K562 (cell line): ENCODE data around the gene RNLS. TPM values are rescaled to one million over a fixed set of nuclear protein-coding genes. Genes with fewer than 3 reads are reported as not detected.

ENCODE experiments used
- ATAC-seq: fragments of 200-7000 bp; cut with Tn5 transposase; 3 replicates; pipeline ENCODE4 v1.9.1; 2020; ENCODE audit warnings: moderate library complexity
- BruUV-seq: library from RNA; stranded (reverse); fragments of 400-500 nt; replicated peaks from 2 replicates; lab custom pipeline; 2021; lab: Mats Ljungman, UMichigan
- CTCF ChIA-PET: fragments of 300-600 bp; formaldehyde crosslinking; extraction: SDS; loops from one replicate; lab custom pipeline; 2021; ENCODE audit warnings: low intra/inter-chr PET ratio; lab: Yijun Ruan, JAX
- POLR2A ChIA-PET: fragments of 300-600, 350-650 bp; sonication (Branson Sonifier 250); formaldehyde crosslinking; extraction: SDS; loops from one replicate; lab custom pipeline; 2021; ENCODE audit warnings: antibody characterized with exemption, inconsistent platforms; lab: Yijun Ruan, JAX
- DNase-seq, 4 experiments: peaks; one replicate each; pipeline versions ENCODE4 v3.0.0 to v3.0.0-alpha.2; 2011 to 2018; ENCODE audit warnings: low spot score in 3 of 4, mixed read lengths in 3 of 4; ENCODE audit errors: extremely low read depth in 1 of 4
- FAIRE-seq: peaks from 2 replicates; lab custom pipeline; 2011; peaks lifted over from hg19 to GRCh38; lab: Jason Lieb, UNC
- H2AFZ ChIP-seq: 2 replicates; pipeline ENCODE4 v1.6.0; 2011; ENCODE audit warnings: low read depth, low read length, control low read depth, inconsistent platforms
- H3K27ac ChIP-seq: fragments of 200-600 bp; 3 replicates; pipeline ENCODE4 v1.8.0; 2011; ENCODE audit warnings: low read depth, mild to moderate bottlenecking, control low read depth, inconsistent platforms, low read length, moderate library complexity, mixed read lengths; ENCODE audit errors: extremely low read depth
- H3K27me3 ChIP-seq, 2 experiments: fragments of 300-600 bp in 1 of 2; 2 replicates in 1 of 2; 3 replicates in 1 of 2; pipeline versions ENCODE4 v1.6.0 to v1.8.0; 2011; ENCODE audit warnings: inconsistent platforms in 2 of 2, low read length in 2 of 2, mild to moderate bottlenecking in 1 of 2, mixed read lengths in 1 of 2, moderate library complexity in 1 of 2; ENCODE audit not compliant: control insufficient read depth in 2 of 2, insufficient read depth in 2 of 2
- H3K36me3 ChIP-seq: fragments of 300-600 bp; 3 replicates; pipeline ENCODE4 v1.8.0; 2011; ENCODE audit warnings: mild to moderate bottlenecking, low read length, inconsistent platforms; ENCODE audit not compliant: control insufficient read depth, insufficient read depth
- H3K4me1 ChIP-seq, 2 experiments: fragments of 200-600 bp in 1 of 2; replicated peaks in 1 of 2; 2 replicates in 1 of 2; 3 replicates in 1 of 2; pipeline versions ENCODE4 v1.5.1 to v1.8.0; 2011; ENCODE audit warnings: inconsistent platforms in 2 of 2, low read length in 2 of 2, mild to moderate bottlenecking in 1 of 2, mixed read lengths in 1 of 2, moderate library complexity in 1 of 2; ENCODE audit not compliant: control insufficient read depth in 2 of 2, insufficient read depth in 2 of 2
- H3K4me2 ChIP-seq: 2 replicates; pipeline ENCODE4 v1.6.1; 2011; ENCODE audit warnings: low read length, control low read depth, inconsistent platforms, mixed read lengths; ENCODE audit not compliant: insufficient read depth
- H3K4me3 ChIP-seq: fragments of 200-600 bp; sonication (generic), shearing (Covaris generic); 2 replicates; pipeline ENCODE4 v1.5.1; 2016; ENCODE audit warnings: control low read depth, inconsistent platforms
- H3K79me2 ChIP-seq: fragments of 200-600 bp; 3 replicates; pipeline ENCODE4 v1.8.0; 2011; ENCODE audit warnings: low read length, inconsistent platforms; ENCODE audit not compliant: control insufficient read depth, insufficient read depth
- H3K9ac ChIP-seq, 2 experiments: 2 replicates each; pipeline versions ENCODE4 v1.6.0 to v1.6.1; 2011; ENCODE audit warnings: low read depth in 2 of 2, low read length in 2 of 2, control low read depth in 1 of 2, inconsistent platforms in 1 of 2, mild to moderate bottlenecking in 1 of 2, mixed read lengths in 1 of 2; ENCODE audit not compliant: insufficient read depth in 1 of 2
- H3K9me1 ChIP-seq: one replicate; pipeline ENCODE4 v1.6.0; 2011; ENCODE audit warnings: inconsistent platforms, mild to moderate bottlenecking, low read length, moderate library complexity; ENCODE audit not compliant: control insufficient read depth, insufficient read depth
- H3K9me3 ChIP-seq: replicated peaks from 2 replicates; pipeline ENCODE4 v1.5.1; 2011; ENCODE audit warnings: low read depth, low read length, inconsistent platforms; ENCODE audit not compliant: control insufficient read depth, insufficient read depth
- H4K20me1 ChIP-seq: replicated peaks from 2 replicates; pipeline ENCODE4 v1.6.1; 2011; ENCODE audit warnings: low read length, inconsistent platforms, mixed read lengths; ENCODE audit not compliant: control insufficient read depth, insufficient read depth
- ADNP ChIP-seq: fragments of 200-800 bp; sonication (Bioruptor generic); IDR thresholded peaks from 2 replicates; pipeline ENCODE4 v1.6.1; 2016; ENCODE audit warnings: missing genetic modification characterization, missing compliant biosample characterization
- CSDE1 ChIP-seq, 2 experiments: fragments of 450-650 bp; IDR thresholded peaks; 2 replicates each; pipeline ENCODE4 v1.6.1; 2016; ENCODE audit warnings: mild to moderate bottlenecking in 1 of 2
- GATAD2A ChIP-seq: fragments of 450-650 bp; IDR thresholded peaks from 2 replicates; pipeline ENCODE4 v1.6.1; 2017
- KLF13 ChIP-seq: fragments of 450-650 bp; IDR thresholded peaks from 2 replicates; pipeline ENCODE4 v1.6.1; 2016; ENCODE audit warnings: missing genetic modification characterization, low read depth, mild to moderate bottlenecking, missing compliant biosample characterization, moderate library complexity, borderline replicate concordance
- PURB ChIP-seq: sonication (generic); formaldehyde crosslinking; IDR thresholded peaks from 2 replicates; pipeline ENCODE4 v1.9.0; 2021; ENCODE audit warnings: low read depth, mild to moderate bottlenecking, missing genetic modification reagents
- ZFP36 ChIP-seq: fragments of 150-350 bp; IDR thresholded peaks from 2 replicates; pipeline ENCODE4 v1.6.1; 2018; ENCODE audit warnings: low read length, low read depth; ENCODE audit not compliant: partially characterized antibody
- ZKSCAN8 ChIP-seq: fragments of 200-800 bp; sonication (Bioruptor generic); IDR thresholded peaks from 2 replicates; pipeline ENCODE4 v1.6.1; 2016; ENCODE audit warnings: missing genetic modification characterization, missing compliant biosample characterization
- ZNF586 ChIP-seq: fragments of 450-650 bp; formaldehyde crosslinking; conservative IDR thresholded peaks from 2 replicates; pipeline ENCODE4 v1.4.0; 2020; ENCODE audit warnings: mild to moderate bottlenecking, moderate library complexity
- WGBS: fragments of 100-300 bp; shearing (Covaris generic); methylation state at CpG from one replicate; pipeline ENCODE4 v1.1.6; 2016; ENCODE audit warnings: low coverage, mixed read lengths; ENCODE audit not compliant: insufficient coverage; ENCODE audit errors: missing lambda C conversion rate; 5-methylcytosine and 5-hydroxymethylcytosine counted together
- in situ Hi-C: fragments of 300-500 bp; cut with MboI; formaldehyde crosslinking; loops from 4 replicates; pipeline ENCODE4 v1.15.0; 2018; ENCODE audit warnings: inconsistent platforms, mixed read lengths
- intact Hi-C: fragments of 100-400 bp; cut with micrococcal nuclease; formaldehyde crosslinking; loops from 2 replicates; pipeline ENCODE4 v1.14.2; 2022
- polyA plus RNA-seq, 8 experiments: library from polyadenylated mRNA; depleted of rRNA in 4 of 8; stranded (reverse) in 5 of 8; unstranded in 3 of 8; fragments of >200 nt; fragmentation: Nextera tagmentation in 2 of 8; fragmentation: Illumina TruSeq in 1 of 8; extraction: Ambion mirVana in 2 of 8; extraction: Trizol in 1 of 8; gene quantifications; 2 replicates each; pipeline versions ENCODE4 v1.2.1 to v1.2.3, GENCODE V29; 2011 to 2014; ENCODE audit warnings: inconsistent platforms in 1 of 8, missing spikeins in 1 of 8
- total RNA-seq, 7 experiments: library from RNA; depleted of rRNA in 6 of 7; stranded (reverse); fragments of >200 nt in 6 of 7; fragmentation: Illumina TruSeq in 2 of 7; extraction: Trizol in 2 of 7; gene quantifications; 2 replicates each; pipeline versions ENCODE4 v1.2.1 to v1.2.3, GENCODE V29; 2011 to 2021; ENCODE audit warnings: low replicate concordance in 1 of 7
- TF ChIP-seq, protein P1 (sequence below): sonication (generic); formaldehyde crosslinking; IDR thresholded peaks from 2 replicates; pipeline ENCODE4 v1.8.0; 2022; ENCODE audit warnings: missing genetic modification reagents, mild to moderate bottlenecking, moderate library complexity, borderline replicate concordance
- TF ChIP-seq, protein P2 (sequence below): IDR thresholded peaks from 2 replicates; pipeline ENCODE4 v1.6.1; 2016; ENCODE audit warnings: missing genetic modification characterization, missing compliant biosample characterization
- TF ChIP-seq, protein P3 (sequence below): IDR thresholded peaks from 3 replicates; pipeline ENCODE4 v1.6.1; 2011; ENCODE audit warnings: borderline replicate concordance, mild to moderate bottlenecking; ENCODE audit not compliant: insufficient read length, insufficient read depth
- TF ChIP-seq, protein P4 (sequence below): sonication (generic); formaldehyde crosslinking; IDR thresholded peaks from 2 replicates; pipeline ENCODE4 v1.8.1; 2023; ENCODE audit warnings: mild to moderate bottlenecking, missing genetic modification reagents
- TF ChIP-seq, protein P5 (sequence below), 2 experiments: IDR thresholded peaks; 2 replicates each; pipeline ENCODE4 v1.6.1; 2011; ENCODE audit warnings: borderline replicate concordance in 1 of 2, control low read depth in 1 of 2, low read depth in 1 of 2, low read length in 1 of 2, mild to moderate bottlenecking in 1 of 2, mixed read lengths in 1 of 2, moderate library complexity in 1 of 2; ENCODE audit not compliant: insufficient read depth in 1 of 2, insufficient read length in 1 of 2, poor library complexity in 1 of 2, severe bottlenecking in 1 of 2; ENCODE audit errors: extremely low read depth in 1 of 2

Gene RNLS
- total and polyA plus RNA-seq, 9 of the 15 experiments (the other 6 are each of a cell fraction or from before 2014, with no cell fraction given): 0.14 to 0.72 (median 0.41) TPM; not detected in 3

DNA sequence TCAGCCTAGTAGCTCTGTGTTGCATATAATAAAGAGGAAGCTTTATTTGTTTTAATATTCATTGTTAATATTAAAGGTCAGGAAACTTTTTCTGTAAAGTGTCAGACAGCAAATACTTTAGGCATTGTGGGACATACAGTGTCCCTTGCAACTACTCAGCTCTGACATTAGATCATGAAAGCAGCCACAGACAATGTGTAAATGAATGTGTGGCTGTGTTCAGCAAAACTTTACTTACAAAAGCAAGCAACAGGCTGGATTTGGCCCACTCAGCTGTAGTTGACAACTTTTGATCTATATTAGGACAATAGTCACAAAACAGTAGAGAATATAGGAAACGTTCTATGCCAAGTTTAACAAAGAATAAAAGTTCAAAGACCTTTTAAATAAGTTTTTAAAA lies 173.3 kb downstream of the RNLS start:
- no TSS peak for BruUV-seq
- intact Hi-C loops: no loop called here
- Histone ChIP-seq H2AFZ (no peak overlapping the region), H3K36me3 (no peaks in the 10 kb centered on the region), H3K79me2 (no peaks in the 10 kb centered on the region), H3K9ac (no peak overlapping the region), H3K4me1 (no peaks in the 10 kb centered on the region), H3K4me3 (no peak overlapping the region), H4K20me1 (no peaks in the 10 kb centered on the region), H3K27me3 (no peaks in the 10 kb centered on the region), H3K27ac (no peak overlapping the region), H3K9me1 (no peaks in the 10 kb centered on the region), H3K4me2 (no peak overlapping the region), H3K9me3 (no peaks in the 10 kb centered on the region)
- WGBS: 6% methylated on average over 1 of the region's 1 CpG
- TF ChIP-seq ZKSCAN8 (no peak), PURB (no peak), GATAD2A (no peak), CSDE1 (IDR thresholded peaks at IDR 0.05) (no peak), KLF13 (tag) (no peak), ZFP36 (no peak), ZNF586 (CRISPR knock-in tag) (no peak), ADNP (no peak)
- TF ChIP-seq, protein P1, sequence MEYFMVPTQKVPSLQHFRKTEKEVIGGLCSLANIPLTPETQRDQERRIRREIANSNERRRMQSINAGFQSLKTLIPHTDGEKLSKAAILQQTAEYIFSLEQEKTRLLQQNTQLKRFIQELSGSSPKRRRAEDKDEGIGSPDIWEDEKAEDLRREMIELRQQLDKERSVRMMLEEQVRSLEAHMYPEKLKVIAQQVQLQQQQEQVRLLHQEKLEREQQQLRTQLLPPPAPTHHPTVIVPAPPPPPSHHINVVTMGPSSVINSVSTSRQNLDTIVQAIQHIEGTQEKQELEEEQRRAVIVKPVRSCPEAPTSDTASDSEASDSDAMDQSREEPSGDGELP (CRISPR knock-in tag): no peak
- TF ChIP-seq, protein P2, sequence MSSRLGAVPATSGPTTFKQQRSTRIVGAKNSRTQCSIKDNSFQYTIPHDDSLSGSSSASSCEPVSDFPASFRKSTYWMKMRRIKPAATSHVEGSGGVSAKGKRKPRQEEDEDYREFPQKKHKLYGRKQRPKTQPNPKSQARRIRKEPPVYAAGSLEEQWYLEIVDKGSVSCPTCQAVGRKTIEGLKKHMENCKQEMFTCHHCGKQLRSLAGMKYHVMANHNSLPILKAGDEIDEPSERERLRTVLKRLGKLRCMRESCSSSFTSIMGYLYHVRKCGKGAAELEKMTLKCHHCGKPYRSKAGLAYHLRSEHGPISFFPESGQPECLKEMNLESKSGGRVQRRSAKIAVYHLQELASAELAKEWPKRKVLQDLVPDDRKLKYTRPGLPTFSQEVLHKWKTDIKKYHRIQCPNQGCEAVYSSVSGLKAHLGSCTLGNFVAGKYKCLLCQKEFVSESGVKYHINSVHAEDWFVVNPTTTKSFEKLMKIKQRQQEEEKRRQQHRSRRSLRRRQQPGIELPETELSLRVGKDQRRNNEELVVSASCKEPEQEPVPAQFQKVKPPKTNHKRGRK (tag): no peak
- TF ChIP-seq, protein P3, sequence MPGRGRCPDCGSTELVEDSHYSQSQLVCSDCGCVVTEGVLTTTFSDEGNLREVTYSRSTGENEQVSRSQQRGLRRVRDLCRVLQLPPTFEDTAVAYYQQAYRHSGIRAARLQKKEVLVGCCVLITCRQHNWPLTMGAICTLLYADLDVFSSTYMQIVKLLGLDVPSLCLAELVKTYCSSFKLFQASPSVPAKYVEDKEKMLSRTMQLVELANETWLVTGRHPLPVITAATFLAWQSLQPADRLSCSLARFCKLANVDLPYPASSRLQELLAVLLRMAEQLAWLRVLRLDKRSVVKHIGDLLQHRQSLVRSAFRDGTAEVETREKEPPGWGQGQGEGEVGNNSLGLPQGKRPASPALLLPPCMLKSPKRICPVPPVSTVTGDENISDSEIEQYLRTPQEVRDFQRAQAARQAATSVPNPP: no peak
- TF ChIP-seq, protein P4, sequence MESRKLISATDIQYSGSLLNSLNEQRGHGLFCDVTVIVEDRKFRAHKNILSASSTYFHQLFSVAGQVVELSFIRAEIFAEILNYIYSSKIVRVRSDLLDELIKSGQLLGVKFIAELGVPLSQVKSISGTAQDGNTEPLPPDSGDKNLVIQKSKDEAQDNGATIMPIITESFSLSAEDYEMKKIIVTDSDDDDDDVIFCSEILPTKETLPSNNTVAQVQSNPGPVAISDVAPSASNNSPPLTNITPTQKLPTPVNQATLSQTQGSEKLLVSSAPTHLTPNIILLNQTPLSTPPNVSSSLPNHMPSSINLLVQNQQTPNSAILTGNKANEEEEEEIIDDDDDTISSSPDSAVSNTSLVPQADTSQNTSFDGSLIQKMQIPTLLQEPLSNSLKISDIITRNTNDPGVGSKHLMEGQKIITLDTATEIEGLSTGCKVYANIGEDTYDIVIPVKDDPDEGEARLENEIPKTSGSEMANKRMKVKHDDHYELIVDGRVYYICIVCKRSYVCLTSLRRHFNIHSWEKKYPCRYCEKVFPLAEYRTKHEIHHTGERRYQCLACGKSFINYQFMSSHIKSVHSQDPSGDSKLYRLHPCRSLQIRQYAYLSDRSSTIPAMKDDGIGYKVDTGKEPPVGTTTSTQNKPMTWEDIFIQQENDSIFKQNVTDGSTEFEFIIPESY (CRISPR knock-in tag): no peak
- TF ChIP-seq, protein P5, sequence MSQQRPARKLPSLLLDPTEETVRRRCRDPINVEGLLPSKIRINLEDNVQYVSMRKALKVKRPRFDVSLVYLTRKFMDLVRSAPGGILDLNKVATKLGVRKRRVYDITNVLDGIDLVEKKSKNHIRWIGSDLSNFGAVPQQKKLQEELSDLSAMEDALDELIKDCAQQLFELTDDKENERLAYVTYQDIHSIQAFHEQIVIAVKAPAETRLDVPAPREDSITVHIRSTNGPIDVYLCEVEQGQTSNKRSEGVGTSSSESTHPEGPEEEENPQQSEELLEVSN (IDR thresholded peaks at IDR 0.05; ENCODE audit: borderline replicate concordance in 1 of 2, extremely low read depth in 1 of 2, insufficient read depth in 1 of 2, insufficient read length in 1 of 2, low read depth in 1 of 2, low read length in 1 of 2, poor library complexity in 1 of 2, severe bottlenecking in 1 of 2): no peak
- POLR2A ChIA-PET: no interaction called here
- no peak for ATAC-seq
- CTCF ChIA-PET: interaction anchor here (0.6 kb wide), 1 partner anchor 756 kb away, joined by 3 read pairs; no protein-coding TSS in a partner anchor
- in situ Hi-C loops: no loop called here
- no peak for DNase-seq
- FAIRE-seq: no peak
